Calu3 (cell line): ENCODE measurements around the gene ADRA1B. TPM values are rescaled to one million over a fixed set of nuclear protein-coding genes. Genes with fewer than 3 reads are reported as not detected.

ENCODE experiments used
- BruUV-seq: library from RNA; stranded (reverse); fragments of 400-500 nt; replicated peaks from 2 replicates; lab custom pipeline; 2021; lab: Mats Ljungman, UMichigan
- CTCF ChIA-PET: fragments of 300-600 bp; sonication (Branson Sonifier 250); formaldehyde crosslinking; loops from one replicate; lab custom pipeline; 2022; ENCODE audit warnings: antibody characterized with exemption; lab: Charles Lee
- DNase-seq: peaks from one replicate; pipeline ENCODE4 v3.0.0; 2022
- H3K27ac Mint-ChIP-seq: one replicate; pipeline ENCODE4 v1.8.0; 2022; ENCODE audit warnings: mixed read lengths; ENCODE audit not compliant: unreplicated experiment
- H3K27me3 Mint-ChIP-seq: one replicate; pipeline ENCODE4 v1.8.0; 2022; ENCODE audit warnings: mixed read lengths; ENCODE audit not compliant: unreplicated experiment
- H3K36me3 Mint-ChIP-seq: one replicate; pipeline ENCODE4 v1.8.0; 2022; ENCODE audit warnings: mild to moderate bottlenecking, moderate library complexity, mixed read lengths; ENCODE audit not compliant: insufficient read depth, unreplicated experiment
- H3K4me1 Mint-ChIP-seq: one replicate; pipeline ENCODE4 v1.8.0; 2022; ENCODE audit warnings: mild to moderate bottlenecking, low read depth, mixed read lengths; ENCODE audit not compliant: unreplicated experiment
- H3K4me3 Mint-ChIP-seq: one replicate; pipeline ENCODE4 v1.8.0; 2022; ENCODE audit warnings: mild to moderate bottlenecking, low read depth, moderate library complexity, mixed read lengths; ENCODE audit not compliant: unreplicated experiment
- H3K9me3 Mint-ChIP-seq: one replicate; pipeline ENCODE4 v1.8.0; 2022; ENCODE audit warnings: low read depth, mixed read lengths; ENCODE audit not compliant: unreplicated experiment
- intact Hi-C: fragments of 100-400 bp; cut with micrococcal nuclease; formaldehyde crosslinking; loops from one replicate; pipeline ENCODE4 v1.10.0; 2022; ENCODE audit not compliant: unreplicated experiment
- total RNA-seq: library from RNA; stranded (reverse); gene quantifications from 2 replicates; pipeline ENCODE4 v1.2.3, GENCODE V29; 2022
- TF ChIP-seq, protein P1 (sequence below): fragments of 200-600 bp; IDR thresholded peaks from one replicate; pipeline ENCODE4 v1.8.0; 2022; ENCODE audit warnings: antibody characterized with exemption; ENCODE audit not compliant: unreplicated experiment

Gene ADRA1B
- total RNA-seq, 1 experiment from 2014 or later: 10.9 TPM

- TF ChIP-seq, protein P1, sequence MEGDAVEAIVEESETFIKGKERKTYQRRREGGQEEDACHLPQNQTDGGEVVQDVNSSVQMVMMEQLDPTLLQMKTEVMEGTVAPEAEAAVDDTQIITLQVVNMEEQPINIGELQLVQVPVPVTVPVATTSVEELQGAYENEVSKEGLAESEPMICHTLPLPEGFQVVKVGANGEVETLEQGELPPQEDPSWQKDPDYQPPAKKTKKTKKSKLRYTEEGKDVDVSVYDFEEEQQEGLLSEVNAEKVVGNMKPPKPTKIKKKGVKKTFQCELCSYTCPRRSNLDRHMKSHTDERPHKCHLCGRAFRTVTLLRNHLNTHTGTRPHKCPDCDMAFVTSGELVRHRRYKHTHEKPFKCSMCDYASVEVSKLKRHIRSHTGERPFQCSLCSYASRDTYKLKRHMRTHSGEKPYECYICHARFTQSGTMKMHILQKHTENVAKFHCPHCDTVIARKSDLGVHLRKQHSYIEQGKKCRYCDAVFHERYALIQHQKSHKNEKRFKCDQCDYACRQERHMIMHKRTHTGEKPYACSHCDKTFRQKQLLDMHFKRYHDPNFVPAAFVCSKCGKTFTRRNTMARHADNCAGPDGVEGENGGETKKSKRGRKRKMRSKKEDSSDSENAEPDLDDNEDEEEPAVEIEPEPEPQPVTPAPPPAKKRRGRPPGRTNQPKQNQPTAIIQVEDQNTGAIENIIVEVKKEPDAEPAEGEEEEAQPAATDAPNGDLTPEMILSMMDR: no peak
- peak overlapping the region; percentile 0 for H3K27ac Mint-ChIP-seq
- peak overlapping the region; percentile 61 for H3K4me3 Mint-ChIP-seq
- H3K4me1 Mint-ChIP-seq: peaks cover 30% of the 10 kb centered on the region
- DNase-seq: no peak
- intact Hi-C loops: no loop called here
- BruUV-seq: no TSS peak
- peaks cover 4% of the 10 kb centered on the region for H3K36me3 Mint-ChIP-seq
- H3K27me3 Mint-ChIP-seq: peaks cover 35% of the 10 kb centered on the region
- CTCF ChIA-PET: no interaction called here
- no peaks in the 10 kb centered on the region for H3K9me3 Mint-ChIP-seq
Observed at GRCh38 chr5:159971038-159971437, 54.8 kb downstream of the ADRA1B start.

DNA sequence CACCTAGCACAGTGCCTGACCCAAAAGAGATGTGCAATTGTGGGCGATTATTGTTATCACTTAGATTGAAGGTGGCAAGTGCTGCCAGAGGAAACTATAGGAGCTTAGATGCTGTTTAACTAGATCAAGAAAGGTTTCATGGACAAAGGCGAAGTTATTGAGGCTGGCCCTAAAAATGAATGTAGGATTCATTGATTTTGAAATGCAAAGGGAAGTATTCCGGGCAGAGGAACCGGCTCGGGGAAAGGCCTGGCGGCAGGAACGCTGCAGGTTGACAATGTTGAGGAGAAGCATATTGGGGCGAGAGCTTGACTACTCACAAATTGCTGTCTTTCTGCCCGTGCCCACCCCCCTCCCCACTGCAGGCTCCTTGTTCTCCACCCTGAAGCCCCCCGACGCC lies 55.2 kb downstream of the ADRA1B start:
- no peaks in the 10 kb centered on the region for H3K9me3 Mint-ChIP-seq
- H3K4me3 Mint-ChIP-seq: peak overlapping the region; percentile 61
- H3K27ac Mint-ChIP-seq: peak overlapping the region; percentile 0
- peaks cover 35% of the 10 kb centered on the region for H3K27me3 Mint-ChIP-seq
- CTCF ChIA-PET: interaction anchor here (0.6 to 0.9 kb wide), 2 partner anchors 16 to 456 kb away, joined by 4 read pairs; no protein-coding TSS in a partner anchor
- TF ChIP-seq, protein P1: no peak
- peaks cover 30% of the 10 kb centered on the region for H3K4me1 Mint-ChIP-seq
- H3K36me3 Mint-ChIP-seq: peaks cover 4% of the 10 kb centered on the region
- no peak for DNase-seq
- intact Hi-C loops: no loop called here
- BruUV-seq: no TSS peak

DNA sequence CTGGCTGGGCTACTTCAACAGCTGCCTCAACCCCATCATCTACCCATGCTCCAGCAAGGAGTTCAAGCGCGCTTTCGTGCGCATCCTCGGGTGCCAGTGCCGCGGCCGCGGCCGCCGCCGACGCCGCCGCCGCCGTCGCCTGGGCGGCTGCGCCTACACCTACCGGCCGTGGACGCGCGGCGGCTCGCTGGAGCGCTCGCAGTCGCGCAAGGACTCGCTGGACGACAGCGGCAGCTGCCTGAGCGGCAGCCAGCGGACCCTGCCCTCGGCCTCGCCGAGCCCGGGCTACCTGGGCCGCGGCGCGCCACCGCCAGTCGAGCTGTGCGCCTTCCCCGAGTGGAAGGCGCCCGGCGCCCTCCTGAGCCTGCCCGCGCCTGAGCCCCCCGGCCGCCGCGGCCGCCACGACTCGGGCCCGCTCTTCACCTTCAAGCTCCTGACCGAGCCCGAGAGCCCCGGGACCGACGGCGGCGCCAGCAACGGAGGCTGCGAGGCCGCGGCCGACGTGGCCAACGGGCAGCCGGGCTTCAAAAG lies 55.7 kb downstream of the ADRA1B start:
- Mint-ChIP-seq H3K4me3 (peak overlapping the region; percentile 61), H3K27ac (no peak overlapping the region), H3K36me3 (peaks cover 4% of the 10 kb centered on the region), H3K4me1 (peaks cover 30% of the 10 kb centered on the region), H3K27me3 (peaks cover 35% of the 10 kb centered on the region), H3K9me3 (no peaks in the 10 kb centered on the region)
- CTCF ChIA-PET: interaction anchor here (0.5 to 0.9 kb wide), 3 partner anchors 15 to 456 kb away, joined by 3 to 4 read pairs (median 4); no protein-coding TSS in a partner anchor
- peak; percentile 63 for DNase-seq
- no TSS peak for BruUV-seq
- intact Hi-C loops: no loop called here
- TF ChIP-seq, protein P1: no peak

DNA sequence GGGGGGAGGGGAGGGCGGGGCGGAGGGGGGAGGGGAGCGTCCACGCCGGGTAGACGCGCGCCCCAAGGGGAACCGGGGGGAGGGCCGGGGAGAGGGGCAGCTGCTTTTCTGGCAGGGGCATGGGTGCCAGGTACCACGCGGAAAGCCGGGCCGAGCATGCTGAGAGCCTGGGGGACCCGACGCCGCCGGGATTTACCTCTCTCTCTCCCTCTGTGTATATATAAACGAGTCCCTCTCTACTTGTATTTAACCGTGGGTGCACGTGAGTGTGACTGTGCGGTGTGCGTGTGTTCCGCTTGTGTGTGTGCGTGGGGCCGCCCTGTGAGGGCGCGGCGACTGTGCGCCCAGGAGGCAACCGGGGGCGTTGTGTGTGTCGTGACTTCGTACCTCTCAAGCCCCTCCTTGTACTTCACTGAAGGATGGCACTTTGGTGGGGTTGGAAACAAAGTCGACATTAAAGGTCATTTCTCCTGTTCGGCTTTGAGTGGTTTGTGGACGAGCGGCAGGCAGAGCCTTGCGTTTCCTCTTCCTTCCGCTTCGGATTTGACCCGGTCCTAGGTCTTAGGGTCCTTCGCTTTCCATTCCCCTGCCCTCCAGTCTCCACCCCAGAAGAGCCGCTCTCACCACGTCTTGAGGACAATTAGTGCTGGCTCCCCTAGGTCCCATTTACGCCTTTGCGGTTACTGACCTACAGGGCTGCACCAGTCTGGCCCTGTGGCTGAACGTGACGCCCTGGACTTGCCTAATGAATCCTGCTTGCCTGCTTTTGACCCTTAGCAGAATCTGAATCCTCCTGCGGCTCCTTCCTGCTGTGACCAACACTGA lies 56.5 kb downstream of the ADRA1B start:
- BruUV-seq: no TSS peak
- Mint-ChIP-seq H3K4me1 (peaks cover 30% of the 10 kb centered on the region), H3K27ac (peak overlapping the region; percentile 48), H3K36me3 (peaks cover 4% of the 10 kb centered on the region), H3K4me3 (peak overlapping the region; percentile 61), H3K27me3 (peaks cover 35% of the 10 kb centered on the region), H3K9me3 (no peaks in the 10 kb centered on the region)
- TF ChIP-seq, protein P1: no peak
- no peak for DNase-seq
- intact Hi-C loops: no loop called here
- CTCF ChIA-PET: interaction anchor here (0.5 to 0.9 kb wide), 2 partner anchors 14 to 39 kb away, joined by 3 to 4 read pairs; no protein-coding TSS in a partner anchor
